ENCODE results near the gene EXOSC6.

DNA sequence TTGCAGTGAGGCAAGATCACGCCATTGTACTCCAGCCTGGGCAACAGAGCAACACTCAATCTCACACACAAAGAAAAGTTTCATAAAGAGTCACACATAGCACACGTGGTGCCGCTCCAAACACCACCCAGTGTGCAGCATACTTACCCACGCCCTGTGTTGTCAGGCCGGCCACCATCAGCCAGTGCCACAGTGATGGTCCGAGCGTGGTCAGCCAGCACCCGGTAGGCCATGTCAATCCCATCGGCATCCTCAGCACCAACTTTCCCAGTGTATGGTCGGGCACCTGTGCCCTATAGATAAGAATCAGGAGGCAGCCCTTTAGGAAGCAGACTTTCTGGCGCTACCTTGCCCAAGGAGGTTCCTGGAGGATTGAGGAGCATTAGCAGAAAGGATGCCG, 17.7 kb upstream of the EXOSC6 start:
- no peak for TF ChIP-seq EP300 (conservative IDR thresholded peaks at IDR 0.05; ENCODE audit: poor library complexity, severe bottlenecking)
- TF ChIP-seq, protein P1, sequence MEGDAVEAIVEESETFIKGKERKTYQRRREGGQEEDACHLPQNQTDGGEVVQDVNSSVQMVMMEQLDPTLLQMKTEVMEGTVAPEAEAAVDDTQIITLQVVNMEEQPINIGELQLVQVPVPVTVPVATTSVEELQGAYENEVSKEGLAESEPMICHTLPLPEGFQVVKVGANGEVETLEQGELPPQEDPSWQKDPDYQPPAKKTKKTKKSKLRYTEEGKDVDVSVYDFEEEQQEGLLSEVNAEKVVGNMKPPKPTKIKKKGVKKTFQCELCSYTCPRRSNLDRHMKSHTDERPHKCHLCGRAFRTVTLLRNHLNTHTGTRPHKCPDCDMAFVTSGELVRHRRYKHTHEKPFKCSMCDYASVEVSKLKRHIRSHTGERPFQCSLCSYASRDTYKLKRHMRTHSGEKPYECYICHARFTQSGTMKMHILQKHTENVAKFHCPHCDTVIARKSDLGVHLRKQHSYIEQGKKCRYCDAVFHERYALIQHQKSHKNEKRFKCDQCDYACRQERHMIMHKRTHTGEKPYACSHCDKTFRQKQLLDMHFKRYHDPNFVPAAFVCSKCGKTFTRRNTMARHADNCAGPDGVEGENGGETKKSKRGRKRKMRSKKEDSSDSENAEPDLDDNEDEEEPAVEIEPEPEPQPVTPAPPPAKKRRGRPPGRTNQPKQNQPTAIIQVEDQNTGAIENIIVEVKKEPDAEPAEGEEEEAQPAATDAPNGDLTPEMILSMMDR (IDR thresholded peaks at IDR 0.05; ENCODE audit: poor library complexity, severe bottlenecking) = no peak
- no peak for TF ChIP-seq EZH2 (IDR thresholded peaks at IDR 0.05; ENCODE audit: borderline replicate concordance, insufficient read depth, low read length, poor library complexity, severe bottlenecking)
